Choroid plexus epithelial cell (primary cell): ENCODE results near the gene DEAF1.

ENCODE experiments used
- DNase-seq: peaks from one replicate; pipeline ENCODE4 v3.0.0-alpha.2; 2010; ENCODE audit warnings: low read depth
- H3K4me3 ChIP-seq: 2 replicates; pipeline ENCODE4 v1.5.1; 2011; ENCODE audit warnings: low read depth, mild to moderate bottlenecking, control low read depth, low read length, moderate library complexity
- CTCF ChIP-seq: conservative IDR thresholded peaks from 2 replicates; pipeline ENCODE4 v1.5.1; 2011; ENCODE audit warnings: low read depth, mild to moderate bottlenecking, control low read depth, inconsistent platforms, low read length, moderate library complexity

DEAF1 gene

GRCh38 chr11:605286-606129 lies 89.5 kb downstream of the DEAF1 start:
- no peak for TF ChIP-seq CTCF
- no peak overlapping the region for H3K4me3 ChIP-seq
- no peak for DNase-seq

GRCh38 chr11:603154-603553 lies 91.9 kb downstream of the DEAF1 start:
- TF ChIP-seq CTCF: no peak
- no peak for DNase-seq
- H3K4me3 ChIP-seq: no peak overlapping the region

- H3K4me3 ChIP-seq: no peak overlapping the region
- no peak for DNase-seq
- TF ChIP-seq CTCF: no peak
Measured at GRCh38 chr11:601573-602245, 93.3 kb downstream of the DEAF1 start.

GRCh38 chr11:598005-598680 lies 96.9 kb downstream of the DEAF1 start:
- H3K4me3 ChIP-seq: no peak overlapping the region
- TF ChIP-seq CTCF: no peak
- no peak for DNase-seq

- DNase-seq: no peak
- no peak overlapping the region for H3K4me3 ChIP-seq
- peak; percentile 29 for TF ChIP-seq CTCF
Measured at GRCh38 chr11:597166-597725, 97.8 kb downstream of the DEAF1 start.

GRCh38 chr11:596374-596773 lies 98.6 kb downstream of the DEAF1 start:
- no peak overlapping the region for H3K4me3 ChIP-seq
- no peak for TF ChIP-seq CTCF
- DNase-seq: no peak
